Peyer's patch (tissue), 4 donors: Measurements from ENCODE around the gene TTYH2. TPM values are rescaled to one million over a fixed set of nuclear protein-coding genes. Genes with fewer than 3 reads are reported as not detected.
"Not testable (repeated sequence)": the region's sequence is repeated elsewhere in the genome, so short reads cannot be mapped to it uniquely, and the experiment has no call there.

ENCODE experiments used
- DNase-seq, 3 donors: peaks; one replicate each; pipeline ENCODE4 v3.0.0-alpha.2; 2017 to 2019
- H3K27ac ChIP-seq, 4 donors: fragments of 200-600 bp; sonication (generic); one replicate each; pipeline ENCODE4 v1.5.1; 2016 to 2019
- H3K27me3 ChIP-seq, 2 donors: fragments of 200-600 bp; sonication (generic); one replicate each; pipeline ENCODE4 v1.5.1; 2019
- H3K36me3 ChIP-seq, 3 donors: fragments of 200-600 bp; sonication (generic); one replicate each; pipeline ENCODE4 v1.5.1; 2016 to 2019
- H3K4me1 ChIP-seq, 4 donors: fragments of 200-600 bp; sonication (generic); one replicate each; pipeline ENCODE4 v1.5.1; 2016 to 2019
- H3K4me3 ChIP-seq, 4 donors: fragments of 200-600 bp; sonication (generic); 1 replicate in 3 of 4; 2 replicates in 1 of 4; pipeline ENCODE4 v1.5.1; 2016 to 2019; ENCODE audit warnings: mild to moderate bottlenecking in 1 of 4
- H3K9me3 ChIP-seq, 4 donors: fragments of 200-600 bp; sonication (generic); one replicate each; pipeline ENCODE4 v1.5.1; 2016 to 2019; ENCODE audit warnings: mild to moderate bottlenecking in 1 of 4
- POLR2A ChIP-seq, 2 donors: fragments of 450-650 bp; IDR thresholded peaks; one replicate each; pipeline ENCODE4 v1.5.1; 2017; ENCODE audit warnings: antibody characterized with exemption in 2 of 2, mild to moderate bottlenecking in 2 of 2, moderate library complexity in 2 of 2
- total RNA-seq, 4 donors: library from RNA; depleted of rRNA; stranded (reverse); fragments of >200 nt; gene quantifications; one replicate each; pipeline ENCODE4 v1.1.0, GENCODE V29; 2016
- TF ChIP-seq, protein P1 (sequence below), 6 experiments: fragments of 450-650 bp in 4 of 6; fragments of 200-600 bp in 2 of 6; sonication (generic) in 1 of 6; IDR thresholded peaks; one replicate each; pipeline ENCODE4 v1.5.1; 2017 to 2019; ENCODE audit warnings: antibody characterized with exemption in 6 of 6, mild to moderate bottlenecking in 3 of 6, moderate library complexity in 1 of 6

Gene TTYH2
- total RNA-seq, 4 donors from 2014 or later: 1.2 to 24.8 (median 3.1) TPM

DNA sequence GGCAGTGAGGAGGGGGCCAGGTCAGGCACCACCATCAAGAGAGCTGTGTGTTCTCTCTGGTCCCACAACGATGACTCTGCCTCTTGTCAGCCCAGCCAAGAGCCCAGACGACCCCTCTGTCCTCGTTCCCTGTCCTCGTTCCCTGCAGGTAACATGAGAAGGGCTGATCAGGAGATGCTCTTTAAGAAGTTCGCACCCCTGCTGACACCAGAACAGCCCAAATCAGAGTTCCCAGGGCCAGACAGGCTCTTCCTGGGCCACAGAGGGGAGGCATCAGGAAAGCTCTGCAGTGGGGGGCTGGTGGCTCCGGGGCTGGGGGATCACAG is 47.1 kb downstream of the TTYH2 start:
- no peaks in the 10 kb centered on the region for H3K4me1 ChIP-seq

DNA sequence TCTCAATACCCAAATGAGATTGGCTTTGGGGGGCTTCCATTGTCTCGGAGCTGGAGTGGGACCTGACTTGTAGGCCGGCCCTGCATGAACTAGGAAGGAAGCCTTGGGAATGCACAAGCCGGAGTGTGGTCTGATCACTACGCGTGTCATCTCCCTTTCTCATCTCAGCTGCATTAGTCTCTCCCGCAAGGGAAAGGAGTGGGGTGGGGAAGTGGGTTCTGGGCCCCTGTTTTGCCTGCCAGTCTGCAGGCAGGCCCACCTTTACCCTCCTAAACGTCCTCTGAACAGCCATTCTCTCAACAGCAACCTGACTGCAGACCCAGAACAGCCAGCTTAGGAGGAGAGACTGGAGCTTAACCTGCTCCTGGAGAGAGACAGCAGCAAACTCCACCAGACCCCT is 49.2 kb downstream of the TTYH2 start:
- H3K36me3 ChIP-seq: no peaks in the 10 kb centered on the region
- no peak for TF ChIP-seq POLR2A (IDR thresholded peaks at IDR 0.05)
- TF ChIP-seq, protein P1, sequence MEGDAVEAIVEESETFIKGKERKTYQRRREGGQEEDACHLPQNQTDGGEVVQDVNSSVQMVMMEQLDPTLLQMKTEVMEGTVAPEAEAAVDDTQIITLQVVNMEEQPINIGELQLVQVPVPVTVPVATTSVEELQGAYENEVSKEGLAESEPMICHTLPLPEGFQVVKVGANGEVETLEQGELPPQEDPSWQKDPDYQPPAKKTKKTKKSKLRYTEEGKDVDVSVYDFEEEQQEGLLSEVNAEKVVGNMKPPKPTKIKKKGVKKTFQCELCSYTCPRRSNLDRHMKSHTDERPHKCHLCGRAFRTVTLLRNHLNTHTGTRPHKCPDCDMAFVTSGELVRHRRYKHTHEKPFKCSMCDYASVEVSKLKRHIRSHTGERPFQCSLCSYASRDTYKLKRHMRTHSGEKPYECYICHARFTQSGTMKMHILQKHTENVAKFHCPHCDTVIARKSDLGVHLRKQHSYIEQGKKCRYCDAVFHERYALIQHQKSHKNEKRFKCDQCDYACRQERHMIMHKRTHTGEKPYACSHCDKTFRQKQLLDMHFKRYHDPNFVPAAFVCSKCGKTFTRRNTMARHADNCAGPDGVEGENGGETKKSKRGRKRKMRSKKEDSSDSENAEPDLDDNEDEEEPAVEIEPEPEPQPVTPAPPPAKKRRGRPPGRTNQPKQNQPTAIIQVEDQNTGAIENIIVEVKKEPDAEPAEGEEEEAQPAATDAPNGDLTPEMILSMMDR (IDR thresholded peaks at IDR 0.05): no peak
- H3K4me3 ChIP-seq: no peak overlapping the region
- no peaks in the 10 kb centered on the region for H3K4me1 ChIP-seq
- no peaks in the 10 kb centered on the region for H3K27me3 ChIP-seq
- DNase-seq: no peak
- H3K27ac ChIP-seq: no peak overlapping the region
- no peaks in the 10 kb centered on the region for H3K9me3 ChIP-seq

More for the DNA sequence above, 47.1 kb downstream of the TTYH2 start:
- H3K27ac ChIP-seq: no peak overlapping the region
- H3K27me3 ChIP-seq: no peaks in the 10 kb centered on the region
- no peak overlapping the region for H3K4me3 ChIP-seq
- TF ChIP-seq POLR2A (IDR thresholded peaks at IDR 0.05): no peak
- TF ChIP-seq, protein P1 (IDR thresholded peaks at IDR 0.05): no peak
- H3K36me3 ChIP-seq: no peaks in the 10 kb centered on the region
- H3K9me3 ChIP-seq: no peaks in the 10 kb centered on the region
- no peak for DNase-seq

DNA sequence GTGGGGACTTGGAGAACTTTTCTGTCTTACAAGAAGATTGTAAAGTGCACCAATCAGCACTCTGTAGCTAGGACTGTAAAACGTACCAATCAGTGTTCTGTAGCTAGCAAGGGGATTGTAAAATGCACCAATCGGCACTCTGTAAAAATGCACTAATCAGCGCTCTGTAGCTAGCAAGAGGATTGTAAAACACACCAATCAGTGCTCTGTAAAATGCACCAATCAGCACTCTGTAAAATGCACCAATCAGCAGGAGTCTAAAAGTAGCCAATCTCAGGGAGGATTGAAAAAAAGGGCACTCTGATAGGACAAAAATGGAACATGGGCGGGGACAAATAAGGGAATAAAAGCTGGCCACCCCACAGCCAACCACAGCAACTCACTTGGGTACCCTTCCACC is 53.7 kb downstream of the TTYH2 start:
- H3K27me3 ChIP-seq, H3K27ac ChIP-seq, H3K9me3 ChIP-seq, H3K4me3 ChIP-seq, H3K36me3 ChIP-seq, H3K4me1 ChIP-seq, DNase-seq: not testable (repeated sequence)

DNA sequence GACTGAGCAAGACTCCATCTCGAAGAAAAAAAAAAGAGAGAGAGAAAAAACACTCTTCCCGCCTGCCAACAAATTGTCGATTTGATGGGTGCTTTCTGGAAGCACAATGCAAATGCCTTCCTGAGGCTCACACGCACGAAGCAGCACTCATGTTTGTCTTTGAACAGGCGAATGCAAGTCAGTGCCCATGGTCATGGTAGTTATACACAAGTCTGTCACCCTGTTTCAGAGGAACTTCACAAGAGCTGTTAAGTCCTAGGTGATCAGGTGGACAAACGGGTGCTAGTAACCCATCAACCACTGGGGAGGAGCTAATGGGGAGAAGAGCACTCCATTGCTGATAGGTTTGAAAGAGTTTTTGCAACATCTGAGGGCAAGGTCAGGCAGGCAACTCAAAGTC is 54.2 kb downstream of the TTYH2 start:
- H3K4me1 ChIP-seq: no peaks in the 10 kb centered on the region
- no peak overlapping the region for H3K4me3 ChIP-seq
- no peak for DNase-seq
- no peaks in the 10 kb centered on the region for H3K9me3 ChIP-seq
- H3K27me3 ChIP-seq: no peaks in the 10 kb centered on the region
- H3K27ac ChIP-seq: no peak overlapping the region
- H3K36me3 ChIP-seq: no peaks in the 10 kb centered on the region
- no peak for TF ChIP-seq POLR2A (IDR thresholded peaks at IDR 0.05)
- TF ChIP-seq, protein P1 (IDR thresholded peaks at IDR 0.05): no peak

DNA sequence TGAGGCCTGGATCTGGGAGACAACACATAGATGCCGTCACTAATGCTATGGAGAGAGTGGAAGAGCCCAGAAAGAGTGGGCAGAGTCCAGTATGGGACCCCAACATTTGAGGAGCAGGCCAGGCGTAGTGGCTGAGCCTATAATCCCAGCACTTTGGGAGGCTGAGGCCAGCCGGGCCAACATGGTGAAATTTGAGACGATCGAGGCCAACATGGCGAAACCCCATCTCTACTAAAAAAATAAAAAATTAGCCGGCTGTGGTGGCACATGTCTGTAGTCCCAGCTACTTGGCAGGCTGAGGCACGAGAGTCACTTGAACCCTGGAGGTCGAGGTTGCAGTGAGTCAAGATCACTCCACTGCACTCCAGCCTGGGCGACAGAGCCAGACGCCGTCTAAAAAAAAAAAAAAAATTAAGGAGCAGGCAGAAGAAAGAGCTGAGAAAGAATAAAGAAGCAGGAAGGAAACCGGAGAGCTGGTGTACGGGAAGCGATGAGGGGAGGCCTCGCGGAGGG is 54.7 kb downstream of the TTYH2 start:
- no peak for TF ChIP-seq POLR2A (IDR thresholded peaks at IDR 0.05)
- TF ChIP-seq, protein P1 (IDR thresholded peaks at IDR 0.05): no peak
- no peak for DNase-seq
- H3K27ac ChIP-seq: no peak overlapping the region
- H3K9me3 ChIP-seq: no peaks in the 10 kb centered on the region
- no peaks in the 10 kb centered on the region for H3K27me3 ChIP-seq
- H3K4me3 ChIP-seq: no peak overlapping the region
- no peaks in the 10 kb centered on the region for H3K36me3 ChIP-seq
- H3K4me1 ChIP-seq: no peaks in the 10 kb centered on the region

DNA sequence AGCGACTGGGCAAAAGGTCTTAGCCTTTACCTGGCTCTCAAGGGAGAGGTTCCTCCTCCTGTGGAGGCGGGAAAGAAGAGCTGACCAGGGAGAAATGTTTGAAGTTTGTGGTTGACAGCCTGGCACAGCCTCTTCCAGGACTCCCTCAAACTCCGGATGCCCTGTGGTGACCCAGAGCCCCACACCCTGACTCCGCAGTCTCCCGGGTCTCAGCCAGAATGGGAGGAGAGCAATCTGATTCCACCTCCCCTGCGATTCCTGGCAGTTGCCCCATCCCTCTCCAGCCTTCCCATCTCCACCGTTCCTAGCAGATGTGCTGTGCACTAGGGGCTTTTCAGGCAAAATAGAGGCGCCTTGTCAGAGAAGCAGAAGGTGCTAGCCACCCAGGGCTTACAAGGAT is 55.2 kb downstream of the TTYH2 start:
- no peak for TF ChIP-seq POLR2A (IDR thresholded peaks at IDR 0.05)
- TF ChIP-seq, protein P1 (IDR thresholded peaks at IDR 0.05): no peak
- no peak overlapping the region for H3K4me3 ChIP-seq
- H3K4me1 ChIP-seq: no peaks in the 10 kb centered on the region
- H3K9me3 ChIP-seq: no peaks in the 10 kb centered on the region
- no peak for DNase-seq
- no peaks in the 10 kb centered on the region for H3K36me3 ChIP-seq
- H3K27ac ChIP-seq: no peak overlapping the region
- no peaks in the 10 kb centered on the region for H3K27me3 ChIP-seq
